HCT116 (cell line): ENCODE measurements around the gene TOX3. TPM values are rescaled to one million over a fixed set of nuclear protein-coding genes. Genes with fewer than 3 reads are reported as not detected.

Experiments used
- ATAC-seq: fragments of 200-7000 bp; cut with Tn5 transposase; 2 replicates; pipeline ENCODE4 v1.9.1; 2020; ENCODE audit warnings: mild to moderate bottlenecking, moderate library complexity
- BruUV-seq: library from RNA; stranded (reverse); fragments of 400-500 nt; replicated peaks from 2 replicates; lab custom pipeline; 2021; lab: Mats Ljungman, UMichigan
- CTCF ChIA-PET: fragments of 300-600 bp; sonication (Branson Sonifier 250); formaldehyde crosslinking; loops from one replicate; lab custom pipeline; 2021; ENCODE audit warnings: antibody characterized with exemption; lab: Charles Lee
- POLR2A ChIA-PET: fragments of 300-600, 350-600 bp; sonication (Branson Sonifier 250); formaldehyde crosslinking; loops from one replicate; lab custom pipeline; 2021; ENCODE audit warnings: antibody characterized with exemption; lab: Charles Lee
- RAD21 ChIA-PET, 2 experiments: fragments of 300-600 bp; sonication (Branson Sonifier 250); formaldehyde crosslinking; loops; one replicate each; lab custom pipeline; 2023; ENCODE audit warnings: low total read pairs in 2 of 2; ENCODE audit not compliant: uncharacterized antibody in 2 of 2, unreplicated experiment in 2 of 2, low non-redundant PET in 1 of 2; lab: Charles Lee
- DNase-seq: peaks from one replicate; pipeline ENCODE4 v3.0.0-alpha.2; 2010; ENCODE audit warnings: low read depth, low spot score
- H2AFZ ChIP-seq: fragments of 200-600 bp; shearing (Covaris generic), sonication (generic); 2 replicates; pipeline ENCODE4 v1.6.1; 2017; ENCODE audit warnings: low read depth, mixed run types, mixed read lengths, antibody characterized with exemption, low read length; ENCODE audit not compliant: poor library complexity, severe bottlenecking
- H3K27ac ChIP-seq: 2 replicates; pipeline ENCODE4 v1.5.1; 2012; ENCODE audit warnings: low read depth, low read length
- H3K27me3 ChIP-seq: fragments of 200-600 bp; sonication (generic); 2 replicates; pipeline ENCODE4 v1.6.1; 2016; ENCODE audit warnings: mixed run types, low read length, mixed read lengths; ENCODE audit not compliant: insufficient read depth
- H3K36me3 ChIP-seq, 2 experiments: fragments of 200-500 bp in 1 of 2; fragments of 200-600 bp in 1 of 2; sonication (Bioruptor generic) in 1 of 2; sonication (generic) in 1 of 2; 2 replicates each; pipeline versions ENCODE4 v1.5.1 to v1.6.1; 2014 to 2016; ENCODE audit warnings: low read length in 2 of 2, inconsistent platforms in 1 of 2, mixed read lengths in 1 of 2, mixed run types in 1 of 2; ENCODE audit not compliant: insufficient read depth in 2 of 2, control insufficient read depth in 1 of 2
- H3K4me1 ChIP-seq, 2 experiments: fragments of 200-600 bp in 1 of 2; sonication (generic) in 1 of 2; 2 replicates each; pipeline versions ENCODE4 v1.5.1 to v1.6.1; 2012 to 2017; ENCODE audit warnings: low read length in 2 of 2, inconsistent platforms in 1 of 2, mild to moderate bottlenecking in 1 of 2, mixed read lengths in 1 of 2, mixed run types in 1 of 2, moderate library complexity in 1 of 2; ENCODE audit not compliant: insufficient read depth in 2 of 2, control insufficient read depth in 1 of 2
- H3K4me2 ChIP-seq: fragments of 200-600 bp; sonication (generic); 2 replicates; pipeline ENCODE4 v1.6.1; 2017; ENCODE audit warnings: mixed run types, low read length, mixed read lengths
- H3K4me3 ChIP-seq, 2 experiments: fragments of 200-600 bp in 1 of 2; sonication (generic) in 1 of 2; replicated peaks in 1 of 2; 2 replicates each; pipeline ENCODE4 v1.5.1; 2011 to 2016; ENCODE audit warnings: low read length in 2 of 2, control low read depth in 1 of 2, low read depth in 1 of 2, mild to moderate bottlenecking in 1 of 2, mixed read lengths in 1 of 2, mixed run types in 1 of 2
- H3K79me2 ChIP-seq: fragments of 200-600 bp; sonication (generic); 2 replicates; pipeline ENCODE4 v1.6.1; 2017; ENCODE audit warnings: mild to moderate bottlenecking, mixed run types, low read length, moderate library complexity, mixed read lengths; ENCODE audit not compliant: insufficient read depth
- H3K9ac ChIP-seq: fragments of 200-600 bp; sonication (generic); 2 replicates; pipeline ENCODE4 v1.6.1; 2016; ENCODE audit warnings: low read length, mixed read lengths
- H3K9me2 ChIP-seq: fragments of 200-600 bp; sonication (generic), shearing (Covaris generic); 2 replicates; pipeline ENCODE4 v1.6.1; 2017; ENCODE audit warnings: mixed run types, mild to moderate bottlenecking, moderate library complexity; ENCODE audit not compliant: insufficient read depth
- H3K9me3 ChIP-seq, 2 experiments: fragments of 200-500 bp in 1 of 2; fragments of 200-600 bp in 1 of 2; sonication (Bioruptor generic) in 1 of 2; sonication (generic) in 1 of 2; 2 replicates each; pipeline ENCODE4 v1.6.1; 2014 to 2017; ENCODE audit warnings: low read length in 2 of 2, mixed read lengths in 2 of 2, inconsistent platforms in 1 of 2, low read depth in 1 of 2, mild to moderate bottlenecking in 1 of 2, mixed run types in 1 of 2, moderate library complexity in 1 of 2; ENCODE audit not compliant: control insufficient read depth in 1 of 2, insufficient read depth in 1 of 2
- H4K20me1 ChIP-seq: fragments of 200-600 bp; sonication (generic), shearing (Covaris generic); 2 replicates; pipeline ENCODE4 v1.6.1; 2017; ENCODE audit warnings: mixed run types, mild to moderate bottlenecking, moderate library complexity; ENCODE audit not compliant: insufficient read depth
- CBX3 ChIP-seq: IDR thresholded peaks from 2 replicates; pipeline ENCODE4 v1.6.1; 2012; ENCODE audit warnings: low read depth
- CEBPB ChIP-seq: IDR thresholded peaks from 2 replicates; pipeline ENCODE4 v1.6.1; 2012; ENCODE audit warnings: low read depth
- EGR1 ChIP-seq: IDR thresholded peaks from 2 replicates; pipeline ENCODE4 v1.6.1; 2012; ENCODE audit warnings: low read depth
- ELF1 ChIP-seq: IDR thresholded peaks from 2 replicates; pipeline ENCODE4 v1.6.1; 2012; ENCODE audit warnings: low read depth, borderline replicate concordance
- EZH2phosphoT487 ChIP-seq: fragments of 200-600 bp; IDR thresholded peaks from 2 replicates; pipeline ENCODE4 v1.6.1; 2018; ENCODE audit warnings: antibody characterized with exemption, borderline replicate concordance
- FOSL1 ChIP-seq: IDR thresholded peaks from 2 replicates; pipeline ENCODE4 v1.6.1; 2012; ENCODE audit warnings: low read depth
- JUND ChIP-seq: IDR thresholded peaks from 2 replicates; pipeline ENCODE4 v1.6.1; 2012
- POLR2A ChIP-seq: IDR thresholded peaks from 2 replicates; pipeline ENCODE4 v1.7.0; 2011; ENCODE audit warnings: borderline replicate concordance; ENCODE audit not compliant: insufficient read depth, insufficient read length; ENCODE audit errors: extremely low read depth
- POLR2AphosphoS5 ChIP-seq: IDR thresholded peaks from 2 replicates; pipeline ENCODE4 v1.6.1; 2011; ENCODE audit warnings: mild to moderate bottlenecking, low read depth, low read length, moderate library complexity
- RAD21 ChIP-seq: IDR thresholded peaks from 2 replicates; pipeline ENCODE4 v1.6.1; 2012; ENCODE audit warnings: low read depth, mild to moderate bottlenecking
- SP1 ChIP-seq: IDR thresholded peaks from 2 replicates; pipeline ENCODE4 v1.6.1; 2012; ENCODE audit warnings: low read depth
- SRF ChIP-seq: IDR thresholded peaks from 2 replicates; pipeline ENCODE4 v1.6.1; 2012; ENCODE audit warnings: low read depth
- ZFX ChIP-seq: fragments of 450-650 bp; IDR thresholded peaks from 2 replicates; pipeline ENCODE4 v1.6.1; 2017
- intact Hi-C: fragments of 100-400 bp; cut with micrococcal nuclease; formaldehyde crosslinking; loops from 2 replicates; pipeline ENCODE4 v1.10.0; 2022
- total RNA-seq: library from RNA; stranded (reverse); gene quantifications from one replicate; pipeline ENCODE4 v1.2.1, GENCODE V29; 2021; ENCODE audit not compliant: unreplicated experiment
- TF ChIP-seq, protein P1 (sequence below): IDR thresholded peaks from 2 replicates; pipeline ENCODE4 v1.6.1; 2012
- TF ChIP-seq, protein P2 (sequence below): IDR thresholded peaks from 2 replicates; pipeline ENCODE4 v1.6.1; 2011; ENCODE audit warnings: mild to moderate bottlenecking, low read length, moderate library complexity; ENCODE audit not compliant: insufficient replicate concordance; ENCODE audit errors: extremely low read depth
- TF ChIP-seq, protein P3 (sequence below): IDR thresholded peaks from 2 replicates; pipeline ENCODE4 v1.6.1; 2012
- TF ChIP-seq, protein P4 (sequence below), 3 experiments: fragments of 200-600 bp in 1 of 3; sonication (generic) in 1 of 3; IDR thresholded peaks in 2 of 3; conservative IDR thresholded peaks in 1 of 3; 2 replicates each; pipeline ENCODE4 v1.5.1; 2012 to 2017; ENCODE audit warnings: low read depth in 2 of 3, low read length in 2 of 3, antibody characterized with exemption in 1 of 3, borderline replicate concordance in 1 of 3, control low read depth in 1 of 3, mild to moderate bottlenecking in 1 of 3, mixed read lengths in 1 of 3, mixed run types in 1 of 3, moderate library complexity in 1 of 3; ENCODE audit not compliant: insufficient read depth in 1 of 3

The TOX3 gene
- total RNA-seq, 1 experiment from 2014 or later: not detected

DNA sequence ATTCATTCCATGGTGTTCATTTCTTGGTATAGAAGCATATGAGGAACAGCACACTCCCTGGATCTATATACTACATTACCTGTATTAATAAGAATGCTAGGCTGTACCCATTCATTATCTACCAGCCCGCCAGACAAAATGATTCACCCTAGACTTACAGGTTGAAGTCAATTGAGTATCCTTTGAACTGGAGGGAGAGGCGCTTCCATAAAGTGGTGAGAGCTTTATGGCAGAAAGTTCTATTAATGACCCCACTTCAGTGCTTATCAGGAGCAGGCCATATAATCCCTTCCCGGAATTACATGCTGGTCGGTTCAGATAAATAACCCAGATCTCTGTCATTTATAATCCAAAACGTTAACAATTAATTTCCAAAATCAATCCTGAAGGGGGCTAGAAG is 44.5 kb upstream of the TOX3 start:
- no peaks in the 10 kb centered on the region for H3K36me3 ChIP-seq
- ChIA-PET POLR2A (no interaction called here), CTCF (no interaction called here), RAD21 (no interaction called here)
- no peak overlapping the region for H3K27ac ChIP-seq
- no peak overlapping the region for H3K9ac ChIP-seq
- H3K4me1 ChIP-seq: no peaks in the 10 kb centered on the region
- BruUV-seq: no TSS peak
- no peaks in the 10 kb centered on the region for H3K9me3 ChIP-seq
- no peak for TF ChIP-seq FOSL1
- no peak for TF ChIP-seq EGR1
- TF ChIP-seq, protein P1, sequence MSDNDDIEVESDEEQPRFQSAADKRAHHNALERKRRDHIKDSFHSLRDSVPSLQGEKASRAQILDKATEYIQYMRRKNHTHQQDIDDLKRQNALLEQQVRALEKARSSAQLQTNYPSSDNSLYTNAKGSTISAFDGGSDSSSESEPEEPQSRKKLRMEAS: no peak
- TF ChIP-seq POLR2AphosphoS5: no peak
- no peak for TF ChIP-seq ZFX
- TF ChIP-seq CEBPB: no peak
- TF ChIP-seq, protein P2, sequence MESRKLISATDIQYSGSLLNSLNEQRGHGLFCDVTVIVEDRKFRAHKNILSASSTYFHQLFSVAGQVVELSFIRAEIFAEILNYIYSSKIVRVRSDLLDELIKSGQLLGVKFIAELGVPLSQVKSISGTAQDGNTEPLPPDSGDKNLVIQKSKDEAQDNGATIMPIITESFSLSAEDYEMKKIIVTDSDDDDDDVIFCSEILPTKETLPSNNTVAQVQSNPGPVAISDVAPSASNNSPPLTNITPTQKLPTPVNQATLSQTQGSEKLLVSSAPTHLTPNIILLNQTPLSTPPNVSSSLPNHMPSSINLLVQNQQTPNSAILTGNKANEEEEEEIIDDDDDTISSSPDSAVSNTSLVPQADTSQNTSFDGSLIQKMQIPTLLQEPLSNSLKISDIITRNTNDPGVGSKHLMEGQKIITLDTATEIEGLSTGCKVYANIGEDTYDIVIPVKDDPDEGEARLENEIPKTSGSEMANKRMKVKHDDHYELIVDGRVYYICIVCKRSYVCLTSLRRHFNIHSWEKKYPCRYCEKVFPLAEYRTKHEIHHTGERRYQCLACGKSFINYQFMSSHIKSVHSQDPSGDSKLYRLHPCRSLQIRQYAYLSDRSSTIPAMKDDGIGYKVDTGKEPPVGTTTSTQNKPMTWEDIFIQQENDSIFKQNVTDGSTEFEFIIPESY: no peak
- TF ChIP-seq SRF: no peak
- TF ChIP-seq RAD21: no peak
- TF ChIP-seq, protein P3, sequence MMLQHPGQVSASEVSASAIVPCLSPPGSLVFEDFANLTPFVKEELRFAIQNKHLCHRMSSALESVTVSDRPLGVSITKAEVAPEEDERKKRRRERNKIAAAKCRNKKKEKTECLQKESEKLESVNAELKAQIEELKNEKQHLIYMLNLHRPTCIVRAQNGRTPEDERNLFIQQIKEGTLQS: no peak
- no peak for TF ChIP-seq EZH2phosphoT487
- no peak for TF ChIP-seq JUND
- no peak for TF ChIP-seq SP1
- TF ChIP-seq CBX3: no peak
- no peak for TF ChIP-seq ELF1
- TF ChIP-seq POLR2A: no peak
- TF ChIP-seq, protein P4, sequence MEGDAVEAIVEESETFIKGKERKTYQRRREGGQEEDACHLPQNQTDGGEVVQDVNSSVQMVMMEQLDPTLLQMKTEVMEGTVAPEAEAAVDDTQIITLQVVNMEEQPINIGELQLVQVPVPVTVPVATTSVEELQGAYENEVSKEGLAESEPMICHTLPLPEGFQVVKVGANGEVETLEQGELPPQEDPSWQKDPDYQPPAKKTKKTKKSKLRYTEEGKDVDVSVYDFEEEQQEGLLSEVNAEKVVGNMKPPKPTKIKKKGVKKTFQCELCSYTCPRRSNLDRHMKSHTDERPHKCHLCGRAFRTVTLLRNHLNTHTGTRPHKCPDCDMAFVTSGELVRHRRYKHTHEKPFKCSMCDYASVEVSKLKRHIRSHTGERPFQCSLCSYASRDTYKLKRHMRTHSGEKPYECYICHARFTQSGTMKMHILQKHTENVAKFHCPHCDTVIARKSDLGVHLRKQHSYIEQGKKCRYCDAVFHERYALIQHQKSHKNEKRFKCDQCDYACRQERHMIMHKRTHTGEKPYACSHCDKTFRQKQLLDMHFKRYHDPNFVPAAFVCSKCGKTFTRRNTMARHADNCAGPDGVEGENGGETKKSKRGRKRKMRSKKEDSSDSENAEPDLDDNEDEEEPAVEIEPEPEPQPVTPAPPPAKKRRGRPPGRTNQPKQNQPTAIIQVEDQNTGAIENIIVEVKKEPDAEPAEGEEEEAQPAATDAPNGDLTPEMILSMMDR (IDR thresholded peaks at IDR 0.05 in 2 of 3, conservative IDR thresholded peaks at IDR 0.05 in 1 of 3; ENCODE audit: borderline replicate concordance in 1 of 3, insufficient read depth in 1 of 3, low read depth in 2 of 3, low read length in 2 of 3): no peak
- H3K4me2 ChIP-seq: no peak overlapping the region
- DNase-seq (no peak), ATAC-seq (no peak)
- no peak overlapping the region for H3K4me3 ChIP-seq
- H2AFZ ChIP-seq: no peak overlapping the region
- intact Hi-C loops: no loop called here
- no peaks in the 10 kb centered on the region for H3K9me2 ChIP-seq
- no peaks in the 10 kb centered on the region for H4K20me1 ChIP-seq
- H3K27me3 ChIP-seq: no peaks in the 10 kb centered on the region
- H3K79me2 ChIP-seq: no peaks in the 10 kb centered on the region
